ENCODE data around the gene CACNA1D. TPM values are rescaled to one million over a fixed set of nuclear protein-coding genes. Genes with fewer than 3 reads are reported as not detected.

CACNA1D gene
- total RNA-seq, 4 donors from 2014 or later = 0.85 to 0.88 TPM; not detected in 2

GRCh38 chr3:53747559-53747958 lies 253.1 kb downstream of the CACNA1D start:
- TF ChIP-seq CTCF (IDR thresholded peaks at IDR 0.05; ENCODE audit: low read depth) = no peak

- TF ChIP-seq CTCF (IDR thresholded peaks at IDR 0.05; ENCODE audit: low read depth) = no peak
Observed at GRCh38 chr3:53748512-53749271, 254.3 kb downstream of the CACNA1D start.

GRCh38 chr3:53749448-53749847 lies 255.0 kb downstream of the CACNA1D start:
- TF ChIP-seq CTCF (IDR thresholded peaks at IDR 0.05; ENCODE audit: low read depth) = no peak

- no peak for TF ChIP-seq CTCF (IDR thresholded peaks at IDR 0.05; ENCODE audit: low read depth)
Observed at GRCh38 chr3:53750253-53751210, 256.1 kb downstream of the CACNA1D start.

GRCh38 chr3:53753518-53754183 lies 259.2 kb downstream of the CACNA1D start:
- no peak for TF ChIP-seq CTCF (IDR thresholded peaks at IDR 0.05; ENCODE audit: low read depth)

GRCh38 chr3:53754325-53754724 lies 259.9 kb downstream of the CACNA1D start:
- TF ChIP-seq CTCF (IDR thresholded peaks at IDR 0.05; ENCODE audit: low read depth) = no peak

Measured in subcutaneous adipose tissue (tissue), 4 donors.